Astrocyte (in vitro differentiated cells and primary cell): ENCODE data around the gene AIFM1. TPM values are rescaled to one million over a fixed set of nuclear protein-coding genes. Genes with fewer than 3 reads are reported as not detected.

Source experiments
- DNase-seq: peaks from one replicate; pipeline ENCODE4 v3.0.0-alpha.2; 2010; ENCODE audit warnings: low read depth
- FAIRE-seq: peaks from 2 replicates; lab custom pipeline; 2011; peaks lifted over from hg19 to GRCh38; lab: Jason Lieb, UNC
- H2AFZ ChIP-seq: 2 replicates; pipeline ENCODE4 v1.6.0; 2012; ENCODE audit warnings: low read depth, low read length, inconsistent platforms
- H3K27ac ChIP-seq: 2 replicates; pipeline ENCODE4 v1.5.1; 2011; ENCODE audit warnings: low read depth, low read length, inconsistent platforms
- H3K27me3 ChIP-seq: 2 replicates; pipeline ENCODE4 v1.6.0; 2011; ENCODE audit warnings: low read length, inconsistent platforms; ENCODE audit not compliant: insufficient read depth
- H3K36me3 ChIP-seq: 2 replicates; pipeline ENCODE4 v1.5.1; 2011; ENCODE audit warnings: low read length, inconsistent platforms; ENCODE audit not compliant: insufficient read depth
- H3K4me1 ChIP-seq: 2 replicates; pipeline ENCODE4 v1.5.1; 2011; ENCODE audit warnings: low read length, inconsistent platforms; ENCODE audit not compliant: insufficient read depth
- H3K4me2 ChIP-seq: 2 replicates; pipeline ENCODE4 v1.6.0; 2012; ENCODE audit warnings: low read length, inconsistent platforms
- H3K4me3 ChIP-seq: 2 replicates; pipeline ENCODE4 v1.5.1; 2011; ENCODE audit warnings: low read depth, mild to moderate bottlenecking, low read length, inconsistent platforms; ENCODE audit not compliant: insufficient read depth
- H3K79me2 ChIP-seq: 2 replicates; pipeline ENCODE4 v1.6.0; 2012; ENCODE audit warnings: mild to moderate bottlenecking, low read length, inconsistent platforms; ENCODE audit not compliant: insufficient read depth
- H3K9ac ChIP-seq: 2 replicates; pipeline ENCODE4 v1.6.0; 2012; ENCODE audit warnings: mild to moderate bottlenecking, low read length, inconsistent platforms
- H3K9me3 ChIP-seq: 2 replicates; pipeline ENCODE4 v1.5.1; 2012; ENCODE audit warnings: low read depth, mild to moderate bottlenecking, low read length, inconsistent platforms; ENCODE audit not compliant: insufficient read depth
- H4K20me1 ChIP-seq: 2 replicates; pipeline ENCODE4 v1.6.0; 2012; ENCODE audit warnings: low read length, inconsistent platforms; ENCODE audit not compliant: insufficient read depth
- H3K27ac Mint-ChIP-seq: one replicate; pipeline ENCODE4 v1.8.0; 2021; ENCODE audit warnings: mild to moderate bottlenecking, mixed read lengths; ENCODE audit not compliant: unreplicated experiment
- H3K27me3 Mint-ChIP-seq: one replicate; pipeline ENCODE4 v1.8.0; 2021; ENCODE audit warnings: low read depth, mixed read lengths; ENCODE audit not compliant: unreplicated experiment
- H3K36me3 Mint-ChIP-seq: one replicate; pipeline ENCODE4 v1.8.0; 2021; ENCODE audit warnings: low read depth, mixed read lengths; ENCODE audit not compliant: unreplicated experiment
- H3K4me1 Mint-ChIP-seq: one replicate; pipeline ENCODE4 v1.8.0; 2021; ENCODE audit warnings: low read depth, mixed read lengths; ENCODE audit not compliant: unreplicated experiment
- H3K4me3 Mint-ChIP-seq: one replicate; pipeline ENCODE4 v1.8.0; 2021; ENCODE audit warnings: mild to moderate bottlenecking, moderate library complexity, mixed read lengths; ENCODE audit not compliant: unreplicated experiment
- H3K9me3 Mint-ChIP-seq: one replicate; pipeline ENCODE4 v1.8.0; 2021; ENCODE audit warnings: mild to moderate bottlenecking, mixed read lengths; ENCODE audit not compliant: unreplicated experiment
- EZH2 ChIP-seq: IDR thresholded peaks from 2 replicates; pipeline ENCODE4 v1.6.1; 2012; ENCODE audit warnings: mild to moderate bottlenecking, low read length, inconsistent platforms; ENCODE audit not compliant: insufficient read depth
- total RNA-seq: library from RNA; stranded (reverse); gene quantifications from 2 replicates; pipeline ENCODE4 v1.2.1, GENCODE V29; 2021
- TF ChIP-seq, protein P1 (sequence below): IDR thresholded peaks from 2 replicates; pipeline ENCODE4 v1.5.1; 2011; ENCODE audit warnings: low read depth, mild to moderate bottlenecking, inconsistent platforms, low read length, moderate library complexity; ENCODE audit not compliant: insufficient read depth

The AIFM1 gene
- total RNA-seq, 1 donor from 2014 or later, result 38.1 TPM

DNA sequence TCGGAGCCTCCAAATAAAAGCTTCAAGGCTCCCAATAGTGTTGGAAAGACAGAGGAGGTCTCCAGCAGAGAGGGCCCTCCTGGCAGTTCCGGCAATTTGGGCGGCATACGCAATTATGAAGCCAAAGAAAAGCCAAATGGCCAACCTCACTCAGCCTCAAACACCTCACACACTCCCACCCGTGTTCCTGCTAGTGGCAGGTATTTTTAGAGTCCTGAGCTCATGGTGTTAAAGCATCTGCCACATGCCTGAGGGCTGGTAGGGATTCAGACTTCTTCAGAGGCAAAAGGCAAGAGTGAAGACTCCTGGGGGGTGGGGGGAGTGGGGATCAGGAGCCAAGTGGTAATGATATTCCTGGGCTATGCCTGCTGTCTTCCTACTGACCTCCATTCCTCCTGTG lies 13.5 kb upstream of the AIFM1 start:
- Mint-ChIP-seq H3K36me3 (no peaks in the 10 kb centered on the region), H3K27me3 (peaks cover 3% of the 10 kb centered on the region), H3K9me3 (no peaks in the 10 kb centered on the region), H3K4me3 (no peak overlapping the region), H3K4me1 (peaks cover 19% of the 10 kb centered on the region), H3K27ac (no peak overlapping the region)
- Histone ChIP-seq H3K27me3 (no peaks in the 10 kb centered on the region), H2AFZ (no peak overlapping the region), H3K79me2 (no peaks in the 10 kb centered on the region), H3K9ac (no peak overlapping the region), H3K9me3 (no peaks in the 10 kb centered on the region), H4K20me1 (no peaks in the 10 kb centered on the region), H3K4me1 (peaks cover 4% of the 10 kb centered on the region), H3K4me3 (no peak overlapping the region), H3K4me2 (no peak overlapping the region), H3K36me3 (no peaks in the 10 kb centered on the region), H3K27ac (no peak overlapping the region)
- DNase-seq, result no peak
- no peak for FAIRE-seq
- TF ChIP-seq, protein P1, sequence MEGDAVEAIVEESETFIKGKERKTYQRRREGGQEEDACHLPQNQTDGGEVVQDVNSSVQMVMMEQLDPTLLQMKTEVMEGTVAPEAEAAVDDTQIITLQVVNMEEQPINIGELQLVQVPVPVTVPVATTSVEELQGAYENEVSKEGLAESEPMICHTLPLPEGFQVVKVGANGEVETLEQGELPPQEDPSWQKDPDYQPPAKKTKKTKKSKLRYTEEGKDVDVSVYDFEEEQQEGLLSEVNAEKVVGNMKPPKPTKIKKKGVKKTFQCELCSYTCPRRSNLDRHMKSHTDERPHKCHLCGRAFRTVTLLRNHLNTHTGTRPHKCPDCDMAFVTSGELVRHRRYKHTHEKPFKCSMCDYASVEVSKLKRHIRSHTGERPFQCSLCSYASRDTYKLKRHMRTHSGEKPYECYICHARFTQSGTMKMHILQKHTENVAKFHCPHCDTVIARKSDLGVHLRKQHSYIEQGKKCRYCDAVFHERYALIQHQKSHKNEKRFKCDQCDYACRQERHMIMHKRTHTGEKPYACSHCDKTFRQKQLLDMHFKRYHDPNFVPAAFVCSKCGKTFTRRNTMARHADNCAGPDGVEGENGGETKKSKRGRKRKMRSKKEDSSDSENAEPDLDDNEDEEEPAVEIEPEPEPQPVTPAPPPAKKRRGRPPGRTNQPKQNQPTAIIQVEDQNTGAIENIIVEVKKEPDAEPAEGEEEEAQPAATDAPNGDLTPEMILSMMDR, result no peak

DNA sequence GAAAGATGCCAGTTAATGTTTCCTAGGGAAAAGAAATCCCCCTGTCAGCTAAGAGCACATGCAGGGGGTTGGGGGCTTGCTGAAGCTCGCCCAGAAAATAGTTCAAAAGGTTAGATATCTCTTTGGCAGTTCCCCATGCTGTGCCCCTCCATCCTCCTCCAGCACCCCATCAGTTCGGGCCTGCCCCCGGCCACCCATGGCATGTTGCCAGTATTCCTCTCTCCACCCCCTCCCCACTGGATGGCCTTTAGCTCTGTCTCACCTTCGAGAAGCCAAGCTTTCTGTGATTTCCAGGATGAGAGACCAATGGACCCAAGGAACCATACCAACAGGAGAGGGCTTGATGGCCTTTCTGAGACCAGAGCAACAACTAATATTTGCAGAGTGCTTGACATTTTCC lies 11.3 kb upstream of the AIFM1 start:
- TF ChIP-seq, protein P1, result no peak
- no peak for TF ChIP-seq EZH2
- no peak overlapping the region for H3K4me3 Mint-ChIP-seq
- H4K20me1 ChIP-seq, result no peaks in the 10 kb centered on the region
- peaks cover 29% of the 10 kb centered on the region for H3K4me1 Mint-ChIP-seq
- no peaks in the 10 kb centered on the region for H3K27me3 ChIP-seq
- no peak overlapping the region for H3K4me2 ChIP-seq
- peaks cover 23% of the 10 kb centered on the region for H3K4me1 ChIP-seq
- no peaks in the 10 kb centered on the region for H3K36me3 Mint-ChIP-seq
- H3K9me3 Mint-ChIP-seq, result no peaks in the 10 kb centered on the region
- H3K27me3 Mint-ChIP-seq, result peaks cover 3% of the 10 kb centered on the region
- H3K9me3 ChIP-seq, result no peaks in the 10 kb centered on the region
- no peak overlapping the region for H3K4me3 ChIP-seq
- no peak for FAIRE-seq
- H3K27ac Mint-ChIP-seq, result no peak overlapping the region
- DNase-seq, result no peak
- no peak overlapping the region for H3K27ac ChIP-seq
- no peak overlapping the region for H2AFZ ChIP-seq
- H3K9ac ChIP-seq, result no peak overlapping the region
- H3K36me3 ChIP-seq, result no peaks in the 10 kb centered on the region
- H3K79me2 ChIP-seq, result no peaks in the 10 kb centered on the region

DNA sequence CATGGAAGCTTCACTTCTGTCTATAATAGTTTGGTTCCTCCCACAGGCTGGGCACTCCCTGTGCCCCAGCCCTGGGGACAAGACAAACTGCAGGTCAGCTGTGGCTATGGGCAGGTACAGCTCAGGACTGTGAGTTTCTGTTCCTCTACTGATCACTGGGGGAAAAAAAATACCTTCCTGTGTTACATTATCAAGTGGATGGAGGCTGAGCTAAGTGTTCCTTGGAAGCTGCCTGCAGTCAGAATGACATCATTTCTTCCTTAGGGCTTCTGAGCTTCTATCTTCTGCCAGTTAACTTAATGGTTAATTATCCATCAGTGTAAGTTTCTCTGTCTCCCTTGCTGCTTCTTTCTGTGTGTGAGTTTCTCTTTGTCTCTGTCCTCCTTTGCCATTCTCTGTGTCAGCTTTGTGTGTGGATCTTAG lies 10.7 kb upstream of the AIFM1 start:
- Histone ChIP-seq H3K9ac (no peak overlapping the region), H3K9me3 (no peaks in the 10 kb centered on the region), H3K27ac (no peak overlapping the region), H2AFZ (no peak overlapping the region), H3K4me2 (no peak overlapping the region), H4K20me1 (no peaks in the 10 kb centered on the region), H3K4me3 (no peak overlapping the region), H3K4me1 (peaks cover 25% of the 10 kb centered on the region), H3K27me3 (no peaks in the 10 kb centered on the region), H3K36me3 (no peaks in the 10 kb centered on the region), H3K79me2 (no peaks in the 10 kb centered on the region)
- TF ChIP-seq, protein P1, result no peak
- TF ChIP-seq EZH2, result no peak
- Mint-ChIP-seq H3K27me3 (peaks cover 3% of the 10 kb centered on the region), H3K4me1 (peaks cover 29% of the 10 kb centered on the region), H3K27ac (no peak overlapping the region), H3K9me3 (no peaks in the 10 kb centered on the region), H3K36me3 (no peaks in the 10 kb centered on the region), H3K4me3 (no peak overlapping the region)
- DNase-seq (no peak), FAIRE-seq (no peak)
